Body of pancreas (tissue), 4 donors: ENCODE results near the gene TMEM126B. TPM values are rescaled to one million over a fixed set of nuclear protein-coding genes. Genes with fewer than 3 reads are reported as not detected.

Experiments
- ATAC-seq: fragments of 150-250 bp; one replicate; pipeline ENCODE4 v1.9.1; 2016
- DNase-seq, 4 donors: peaks; one replicate each; pipeline ENCODE4 v3.0.0-alpha.2; 2019
- H3K27ac ChIP-seq, 4 donors: fragments of 200-600 bp; sonication (generic); 1 replicate in 3 of 4; 2 replicates in 1 of 4; pipeline versions ENCODE4 v1.5.1 to v1.6.1; 2016 to 2019; ENCODE audit warnings: mild to moderate bottlenecking in 1 of 4, mixed read lengths in 1 of 4, moderate library complexity in 1 of 4
- H3K27me3 ChIP-seq, 2 donors: fragments of 200-600 bp; sonication (generic); one replicate each; pipeline ENCODE4 v1.6.0; 2016; ENCODE audit warnings: mild to moderate bottlenecking in 1 of 2
- H3K36me3 ChIP-seq, 2 donors: fragments of 200-600 bp; sonication (generic); replicated peaks in 1 of 2; 2 replicates each; pipeline ENCODE4 v1.5.1; 2016; ENCODE audit warnings: low read depth in 2 of 2; ENCODE audit not compliant: insufficient read depth in 1 of 2
- H3K4me1 ChIP-seq: fragments of 200-600 bp; sonication (generic); one replicate; pipeline ENCODE4 v1.6.0; 2016
- H3K4me3 ChIP-seq, 2 donors: fragments of 200-600 bp; sonication (generic); 1 replicate in 1 of 2; 2 replicates in 1 of 2; pipeline ENCODE4 v1.5.1; 2016 to 2019
- H3K9me3 ChIP-seq, 3 donors: fragments of 200-600 bp; sonication (generic); 1 replicate in 2 of 3; 2 replicates in 1 of 3; pipeline ENCODE4 v1.5.1; 2016
- POLR2A ChIP-seq, 3 donors: fragments of 450-650 bp; IDR thresholded peaks; one replicate each; pipeline ENCODE4 v1.6.1; 2016; ENCODE audit warnings: antibody characterized with exemption in 3 of 3, mild to moderate bottlenecking in 2 of 3
- WGBS, 2 donors: methylation state at CpG; one replicate each; pipeline ENCODE4 v1.1.5; 2017; 5-methylcytosine and 5-hydroxymethylcytosine counted together
- intact Hi-C: fragments of 100-400 bp; cut with DNase I; formaldehyde crosslinking; loops from one replicate; pipeline ENCODE4 v1.15.1; 2023
- total RNA-seq, 2 donors: library from RNA; depleted of rRNA; stranded (reverse); fragments of >200 nt; gene quantifications; one replicate each; pipeline ENCODE4 v1.1.0, GENCODE V29; 2016
- TF ChIP-seq, protein P1 (sequence below), 7 experiments: fragments of 450-650 bp in 4 of 7; fragments of 200-600 bp in 3 of 7; sonication (generic) in 3 of 7; IDR thresholded peaks; one replicate each; pipeline ENCODE4 v1.5.1; 2016 to 2019; ENCODE audit warnings: antibody characterized with exemption in 7 of 7

Gene TMEM126B
- total RNA-seq, 2 donors from 2014 or later: 15.2 to 23.3 TPM

DNA sequence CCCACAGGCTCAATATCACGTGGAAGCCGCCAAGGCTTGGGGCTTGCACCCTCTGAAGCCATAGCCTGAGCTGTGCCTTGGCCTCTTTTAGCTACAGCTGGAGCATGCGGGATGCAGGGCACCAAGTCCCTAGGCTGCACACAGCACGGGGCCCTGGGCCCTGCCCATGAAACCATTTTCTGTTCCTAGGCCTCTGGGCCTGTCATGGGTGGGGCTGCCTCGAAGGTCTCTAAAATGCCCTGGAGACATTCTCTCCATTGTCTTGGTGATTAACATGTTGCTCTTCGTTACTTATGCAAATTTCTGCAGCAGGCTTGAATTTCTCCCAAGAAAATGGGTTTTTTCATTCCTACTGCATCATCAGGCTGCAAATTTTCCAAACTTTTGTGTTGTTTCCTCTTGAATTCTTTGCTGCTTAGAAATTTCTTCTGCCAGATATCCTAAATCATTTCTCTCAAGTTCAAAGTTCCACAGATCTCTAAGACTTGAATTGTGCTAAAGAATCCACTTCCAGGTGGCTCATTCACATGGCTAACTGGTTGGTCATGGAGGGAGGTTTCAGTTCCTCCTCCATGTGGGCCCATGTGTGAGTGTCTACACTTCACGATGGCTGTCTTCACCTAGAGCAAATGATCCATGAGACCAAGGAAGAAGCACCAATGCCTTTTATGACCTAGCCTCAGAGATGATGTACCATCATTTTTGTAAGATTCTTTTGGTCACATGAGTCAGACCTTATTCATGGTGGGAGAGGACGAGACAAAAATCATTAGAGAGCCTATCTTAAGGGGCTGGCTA lies 43.9 kb downstream of the TMEM126B start:
- DNase-seq: no peak

DNA sequence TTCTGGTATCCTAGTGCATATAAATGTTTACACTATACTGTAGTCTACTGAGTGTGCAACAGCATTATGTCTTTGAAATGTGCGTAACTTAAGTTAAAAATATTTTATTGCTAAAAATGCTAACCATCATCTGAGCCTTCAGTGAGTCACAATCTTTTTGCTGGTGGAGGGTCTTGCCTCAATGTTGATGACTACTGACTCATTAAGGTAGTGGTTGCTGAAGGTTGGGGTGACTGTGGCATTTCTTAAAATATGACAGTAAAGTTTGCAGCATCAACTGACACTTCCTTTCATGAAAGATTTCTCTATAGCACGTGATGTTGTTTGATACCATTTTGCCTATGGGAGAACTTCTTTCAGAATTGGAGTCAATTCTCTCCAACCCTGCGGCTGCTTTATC lies 45.0 kb downstream of the TMEM126B start:
- no peak for DNase-seq
- WGBS, 2 donors: 86 to 97% methylated on average over 3 of the region's 3 CpGs
- ATAC-seq: no peak
- Histone ChIP-seq H3K36me3 (no peaks in the 10 kb centered on the region), H3K27me3 (no peaks in the 10 kb centered on the region), H3K9me3 (no peaks in the 10 kb centered on the region), H3K27ac (no peak overlapping the region), H3K4me3 (no peak overlapping the region), H3K4me1 (no peaks in the 10 kb centered on the region)
- intact Hi-C loops: no loop called here
- TF ChIP-seq POLR2A (IDR thresholded peaks at IDR 0.05): no peak
- TF ChIP-seq, protein P1, sequence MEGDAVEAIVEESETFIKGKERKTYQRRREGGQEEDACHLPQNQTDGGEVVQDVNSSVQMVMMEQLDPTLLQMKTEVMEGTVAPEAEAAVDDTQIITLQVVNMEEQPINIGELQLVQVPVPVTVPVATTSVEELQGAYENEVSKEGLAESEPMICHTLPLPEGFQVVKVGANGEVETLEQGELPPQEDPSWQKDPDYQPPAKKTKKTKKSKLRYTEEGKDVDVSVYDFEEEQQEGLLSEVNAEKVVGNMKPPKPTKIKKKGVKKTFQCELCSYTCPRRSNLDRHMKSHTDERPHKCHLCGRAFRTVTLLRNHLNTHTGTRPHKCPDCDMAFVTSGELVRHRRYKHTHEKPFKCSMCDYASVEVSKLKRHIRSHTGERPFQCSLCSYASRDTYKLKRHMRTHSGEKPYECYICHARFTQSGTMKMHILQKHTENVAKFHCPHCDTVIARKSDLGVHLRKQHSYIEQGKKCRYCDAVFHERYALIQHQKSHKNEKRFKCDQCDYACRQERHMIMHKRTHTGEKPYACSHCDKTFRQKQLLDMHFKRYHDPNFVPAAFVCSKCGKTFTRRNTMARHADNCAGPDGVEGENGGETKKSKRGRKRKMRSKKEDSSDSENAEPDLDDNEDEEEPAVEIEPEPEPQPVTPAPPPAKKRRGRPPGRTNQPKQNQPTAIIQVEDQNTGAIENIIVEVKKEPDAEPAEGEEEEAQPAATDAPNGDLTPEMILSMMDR (IDR thresholded peaks at IDR 0.05): no peak

More for the DNA sequence above, 43.9 kb downstream of the TMEM126B start:
- no peak for ATAC-seq
- intact Hi-C loops: no loop called here
- no peak for TF ChIP-seq POLR2A (IDR thresholded peaks at IDR 0.05)
- TF ChIP-seq, protein P1 (IDR thresholded peaks at IDR 0.05): no peak
- no peaks in the 10 kb centered on the region for H3K4me1 ChIP-seq
- H3K27ac ChIP-seq: no peak overlapping the region
- WGBS, 2 donors: 90 to 93% methylated on average over 8 of the region's 8 CpGs
- no peaks in the 10 kb centered on the region for H3K27me3 ChIP-seq
- H3K4me3 ChIP-seq: no peak overlapping the region
- no peaks in the 10 kb centered on the region for H3K9me3 ChIP-seq
- no peaks in the 10 kb centered on the region for H3K36me3 ChIP-seq

DNA sequence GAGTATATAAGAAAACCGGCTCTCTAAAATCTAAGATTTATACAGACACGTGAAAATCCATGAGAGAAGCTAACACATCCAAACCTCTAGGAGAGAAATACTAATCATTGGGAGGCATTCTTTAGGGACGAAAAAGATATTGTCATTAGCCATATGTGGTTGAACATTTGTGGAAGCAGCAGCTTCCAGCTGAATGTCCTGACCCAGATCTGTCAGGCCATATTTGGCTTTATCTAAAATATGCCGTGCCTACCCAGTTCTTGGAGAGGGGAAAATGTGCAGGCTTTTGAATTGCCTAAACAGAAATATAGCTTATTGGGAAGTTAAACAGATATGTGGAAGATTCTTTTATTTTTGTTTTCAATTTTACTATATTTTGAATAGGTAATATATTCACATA lies 51.2 kb downstream of the TMEM126B start:
- DNase-seq: no peak
- Histone ChIP-seq H3K36me3 (no peaks in the 10 kb centered on the region), H3K27ac (no peak overlapping the region), H3K9me3 (no peaks in the 10 kb centered on the region), H3K4me3 (no peak overlapping the region), H3K4me1 (no peaks in the 10 kb centered on the region), H3K27me3 (no peaks in the 10 kb centered on the region)
- no peak for ATAC-seq
- WGBS, 2 donors: 32 to 58% methylated on average over 4 of the region's 4 CpGs
- intact Hi-C loops: no loop called here
- TF ChIP-seq POLR2A (IDR thresholded peaks at IDR 0.05): no peak
- TF ChIP-seq, protein P1 (IDR thresholded peaks at IDR 0.05): no peak

DNA sequence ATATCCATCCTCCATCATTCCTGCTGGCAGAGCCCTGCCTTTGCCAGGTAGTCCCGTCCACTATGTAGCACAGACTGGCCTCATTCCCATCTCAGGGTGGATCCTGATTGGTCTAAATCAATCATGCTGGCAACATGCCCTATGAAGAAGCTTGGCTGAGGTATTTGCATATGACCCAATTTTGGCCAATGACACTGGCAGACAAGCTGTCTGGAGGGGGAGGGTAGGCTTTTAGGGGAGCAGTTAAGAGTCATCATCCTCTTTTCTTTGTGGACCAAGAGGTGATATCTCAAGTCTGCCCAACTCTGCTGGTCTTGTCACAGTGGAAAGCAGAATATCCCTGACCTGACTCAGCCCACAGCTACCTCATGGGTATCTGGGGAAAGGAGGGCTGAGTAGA lies 52.5 kb downstream of the TMEM126B start:
- H3K4me3 ChIP-seq: no peak overlapping the region
- H3K27me3 ChIP-seq: no peaks in the 10 kb centered on the region
- DNase-seq (no peak), ATAC-seq (no peak)
- TF ChIP-seq, protein P1 (IDR thresholded peaks at IDR 0.05): no peak
- TF ChIP-seq POLR2A (IDR thresholded peaks at IDR 0.05): no peak
- 67 to 75% methylated on average over 1 of the region's 1 CpG for WGBS, 2 donors
- intact Hi-C loops: no loop called here
- H3K36me3 ChIP-seq: no peaks in the 10 kb centered on the region
- no peaks in the 10 kb centered on the region for H3K9me3 ChIP-seq
- H3K27ac ChIP-seq: no peak overlapping the region
- H3K4me1 ChIP-seq: no peaks in the 10 kb centered on the region
